Tibial artery (tissue), 4 donors: Measurements from ENCODE around the gene CNIH1.
"Not testable (repeated sequence)": the region's sequence is repeated elsewhere in the genome, so short reads cannot be mapped to it uniquely, and the experiment has no call there.

ENCODE experiments used
- DNase-seq, 2 donors: peaks; one replicate each; pipeline ENCODE4 v3.0.0-alpha.2; 2019
- H3K27ac ChIP-seq, 2 donors: fragments of 200-600 bp; sonication (generic) in 1 of 2; 1 replicate in 1 of 2; 2 replicates in 1 of 2; pipeline ENCODE4 v1.5.1; 2018 to 2019; ENCODE audit warnings: mild to moderate bottlenecking in 1 of 2
- H3K27me3 ChIP-seq, 2 donors: fragments of 200-600 bp; sonication (generic) in 1 of 2; one replicate each; pipeline versions ENCODE4 v1.5.1 to v1.6.0; 2016 to 2019
- H3K36me3 ChIP-seq, 3 donors: fragments of 200-600 bp; sonication (generic) in 2 of 3; one replicate each; pipeline ENCODE4 v1.5.1; 2016 to 2019; ENCODE audit warnings: mild to moderate bottlenecking in 2 of 3
- H3K4me1 ChIP-seq, 4 donors: fragments of 200-600 bp; sonication (generic) in 2 of 4; 1 replicate in 3 of 4; 2 replicates in 1 of 4; pipeline ENCODE4 v1.5.1; 2016 to 2019
- H3K4me3 ChIP-seq, 2 donors: fragments of 200-600 bp; sonication (generic) in 1 of 2; 1 replicate in 1 of 2; 2 replicates in 1 of 2; pipeline ENCODE4 v1.5.1; 2018 to 2019; ENCODE audit warnings: mild to moderate bottlenecking in 2 of 2
- H3K9me3 ChIP-seq, 3 donors: fragments of 200-600 bp; sonication (generic) in 1 of 3; one replicate each; pipeline ENCODE4 v1.5.1; 2016 to 2019
- intact Hi-C: fragments of 100-400 bp; cut with DNase I; formaldehyde crosslinking; loops from one replicate; pipeline ENCODE4 v1.15.0; 2023; ENCODE audit warnings: low total_unique reads
- TF ChIP-seq, protein P1 (sequence below), 2 experiments: fragments of 200-600 bp in 1 of 2; fragments of 450-650 bp in 1 of 2; IDR thresholded peaks; one replicate each; pipeline ENCODE4 v1.5.1; 2017 to 2019; ENCODE audit warnings: antibody characterized with exemption in 2 of 2, mild to moderate bottlenecking in 1 of 2, moderate library complexity in 1 of 2

The CNIH1 gene

DNA sequence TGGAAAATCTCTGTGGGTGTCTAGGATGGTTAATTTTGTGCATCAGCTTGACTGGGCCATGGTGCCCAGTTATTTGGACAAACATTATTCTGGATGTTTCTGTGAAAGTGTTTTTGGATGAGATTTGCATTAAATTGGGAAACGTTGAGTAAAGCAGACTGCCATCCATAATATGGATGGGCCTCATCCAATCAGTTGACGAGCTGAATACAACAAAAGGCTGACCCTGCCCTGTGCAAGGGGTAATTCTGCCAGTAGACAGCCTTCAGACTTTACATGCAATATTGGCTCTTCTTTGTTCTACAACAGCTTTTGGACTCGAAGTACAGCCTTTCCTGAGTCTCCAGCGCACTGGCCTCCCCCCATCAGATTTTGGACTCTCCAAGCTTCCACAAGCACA lies 45.9 kb downstream of the CNIH1 start:
- intact Hi-C loops = no loop called here
- Histone ChIP-seq H3K27me3 (no peaks in the 10 kb centered on the region), H3K4me1 (peaks cover 5 to 12% (median 8%) of the 10 kb centered on the region in 4 donors), H3K4me3 (no peak overlapping the region), H3K36me3 (no peaks in the 10 kb centered on the region), H3K9me3 (no peaks in the 10 kb centered on the region), H3K27ac (no peak overlapping the region)
- TF ChIP-seq, protein P1, sequence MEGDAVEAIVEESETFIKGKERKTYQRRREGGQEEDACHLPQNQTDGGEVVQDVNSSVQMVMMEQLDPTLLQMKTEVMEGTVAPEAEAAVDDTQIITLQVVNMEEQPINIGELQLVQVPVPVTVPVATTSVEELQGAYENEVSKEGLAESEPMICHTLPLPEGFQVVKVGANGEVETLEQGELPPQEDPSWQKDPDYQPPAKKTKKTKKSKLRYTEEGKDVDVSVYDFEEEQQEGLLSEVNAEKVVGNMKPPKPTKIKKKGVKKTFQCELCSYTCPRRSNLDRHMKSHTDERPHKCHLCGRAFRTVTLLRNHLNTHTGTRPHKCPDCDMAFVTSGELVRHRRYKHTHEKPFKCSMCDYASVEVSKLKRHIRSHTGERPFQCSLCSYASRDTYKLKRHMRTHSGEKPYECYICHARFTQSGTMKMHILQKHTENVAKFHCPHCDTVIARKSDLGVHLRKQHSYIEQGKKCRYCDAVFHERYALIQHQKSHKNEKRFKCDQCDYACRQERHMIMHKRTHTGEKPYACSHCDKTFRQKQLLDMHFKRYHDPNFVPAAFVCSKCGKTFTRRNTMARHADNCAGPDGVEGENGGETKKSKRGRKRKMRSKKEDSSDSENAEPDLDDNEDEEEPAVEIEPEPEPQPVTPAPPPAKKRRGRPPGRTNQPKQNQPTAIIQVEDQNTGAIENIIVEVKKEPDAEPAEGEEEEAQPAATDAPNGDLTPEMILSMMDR (IDR thresholded peaks at IDR 0.05) = no peak
- no peak for DNase-seq

DNA sequence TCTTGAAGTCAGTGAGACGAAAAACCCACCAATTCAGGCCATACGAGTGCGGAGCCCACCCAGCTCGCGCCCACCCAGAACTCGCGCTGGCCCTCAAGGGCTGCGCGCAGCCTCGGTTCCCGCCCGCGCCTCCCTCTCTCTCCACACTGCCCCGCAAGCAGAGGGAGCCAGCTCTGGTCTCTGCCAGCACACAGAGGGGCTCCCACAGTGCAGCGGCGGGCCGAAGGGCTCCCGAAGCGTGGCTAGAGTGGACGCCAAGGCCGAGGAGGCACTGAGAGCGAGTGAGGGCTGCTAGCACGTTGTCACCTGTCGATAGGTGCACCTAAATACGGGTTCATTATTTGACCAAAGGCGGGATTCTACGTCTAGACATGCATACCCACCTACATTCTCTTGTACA lies 46.6 kb downstream of the CNIH1 start:
- TF ChIP-seq, protein P1 (IDR thresholded peaks at IDR 0.05) = no peak
- intact Hi-C loops = no loop called here
- Histone ChIP-seq H3K27me3 (no peaks in the 10 kb centered on the region), H3K4me1 (peaks cover 5 to 12% (median 8%) of the 10 kb centered on the region in 4 donors), H3K9me3 (no peaks in the 10 kb centered on the region), H3K27ac (no peak overlapping the region), H3K36me3 (no peaks in the 10 kb centered on the region), H3K4me3 (no peak overlapping the region)
- DNase-seq = no peak

DNA sequence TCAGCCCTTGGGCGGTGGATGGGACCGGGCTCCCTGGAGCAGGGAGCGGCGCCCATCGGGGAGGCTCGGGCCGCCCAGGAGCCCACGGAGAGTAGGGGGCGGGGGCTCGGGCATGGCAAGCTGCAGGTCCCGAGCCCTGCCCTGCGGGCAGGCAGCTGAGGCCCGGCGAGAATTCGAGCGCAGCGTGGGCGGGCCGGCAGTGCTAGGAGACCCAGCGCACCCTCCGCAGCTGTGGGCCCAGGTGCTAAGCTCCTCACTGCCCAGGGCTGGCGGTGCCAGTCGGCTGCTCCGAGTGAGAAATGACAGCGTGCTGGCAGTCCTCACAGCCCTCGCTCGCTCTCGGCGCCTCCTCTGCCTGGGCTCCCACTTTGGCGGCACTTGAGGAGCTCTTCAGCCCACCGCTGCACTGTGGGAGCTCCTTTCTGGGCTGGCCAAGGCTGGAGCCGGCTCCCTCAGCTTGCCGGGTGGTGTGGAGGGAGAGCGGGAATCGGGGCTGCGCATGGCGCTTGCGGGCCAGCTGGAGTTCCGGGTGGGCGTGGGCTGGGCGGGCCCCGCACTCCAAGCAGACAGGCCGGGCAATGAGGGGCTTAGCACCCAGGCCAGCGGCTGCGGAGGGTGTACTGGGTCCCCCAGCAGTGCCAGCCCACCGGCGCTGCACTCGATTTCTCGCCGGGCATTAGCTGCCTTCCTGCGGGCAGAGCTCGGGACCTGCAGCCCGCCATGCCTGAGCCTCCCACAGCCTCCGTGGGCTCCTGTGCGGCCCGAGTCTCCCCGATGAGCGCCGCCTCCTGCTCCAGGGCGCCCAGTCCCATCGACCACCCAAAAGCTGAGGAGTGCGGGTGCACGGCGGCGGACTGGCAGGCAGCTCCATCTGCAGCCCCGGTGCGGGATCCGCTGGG lies 47.9 kb downstream of the CNIH1 start:
- H3K36me3 ChIP-seq, DNase-seq, H3K9me3 ChIP-seq, intact Hi-C loops, H3K27ac ChIP-seq, H3K4me3 ChIP-seq, H3K27me3 ChIP-seq: not testable (repeated sequence)
- H3K4me1 ChIP-seq = peaks cover 5 to 12% (median 8%) of the 10 kb centered on the region in 4 donors

DNA sequence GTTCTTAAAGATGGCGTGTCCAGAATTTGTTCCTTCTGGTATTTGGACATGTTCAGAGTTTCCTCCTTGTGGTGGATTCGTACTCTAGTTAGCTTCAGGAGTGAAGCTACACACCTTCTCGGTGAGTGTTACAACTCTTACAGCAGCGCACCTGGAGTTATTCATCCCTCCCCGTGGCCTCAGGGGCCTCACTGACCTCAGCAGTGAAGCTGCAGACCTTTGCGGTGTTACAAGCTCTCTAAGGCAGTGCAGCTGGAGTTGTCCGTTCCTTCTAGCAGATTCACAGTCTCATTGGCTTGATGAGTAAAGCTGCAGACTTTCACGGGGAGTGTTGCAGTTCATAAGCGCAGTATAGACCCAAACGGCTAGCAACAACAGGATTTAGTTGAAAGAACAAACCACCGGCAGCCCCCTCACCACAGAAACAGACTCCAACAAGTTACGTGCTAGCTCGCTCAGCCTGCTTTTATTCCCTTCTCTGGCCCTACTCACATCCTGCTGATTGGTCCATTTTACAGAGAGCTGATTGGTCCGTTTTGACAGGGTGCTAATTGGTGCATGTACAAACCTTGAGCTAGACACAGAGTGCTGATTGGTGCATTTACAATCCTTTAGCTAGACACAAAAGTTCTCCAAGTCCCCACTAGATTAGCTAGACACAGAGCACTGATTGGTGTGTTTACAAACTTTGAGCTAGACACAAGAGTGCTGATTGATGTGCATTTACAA lies 48.9 kb downstream of the CNIH1 start:
- no peaks in the 10 kb centered on the region for H3K36me3 ChIP-seq
- no peak overlapping the region for H3K27ac ChIP-seq
- no peak overlapping the region for H3K4me3 ChIP-seq
- no peaks in the 10 kb centered on the region for H3K27me3 ChIP-seq
- peaks cover under 1 to 7% (median 5%) of the 10 kb centered on the region in 4 donors for H3K4me1 ChIP-seq
- no peaks in the 10 kb centered on the region for H3K9me3 ChIP-seq
- intact Hi-C loops = no loop called here
- DNase-seq = no peak
- TF ChIP-seq, protein P1 (IDR thresholded peaks at IDR 0.05) = no peak

DNA sequence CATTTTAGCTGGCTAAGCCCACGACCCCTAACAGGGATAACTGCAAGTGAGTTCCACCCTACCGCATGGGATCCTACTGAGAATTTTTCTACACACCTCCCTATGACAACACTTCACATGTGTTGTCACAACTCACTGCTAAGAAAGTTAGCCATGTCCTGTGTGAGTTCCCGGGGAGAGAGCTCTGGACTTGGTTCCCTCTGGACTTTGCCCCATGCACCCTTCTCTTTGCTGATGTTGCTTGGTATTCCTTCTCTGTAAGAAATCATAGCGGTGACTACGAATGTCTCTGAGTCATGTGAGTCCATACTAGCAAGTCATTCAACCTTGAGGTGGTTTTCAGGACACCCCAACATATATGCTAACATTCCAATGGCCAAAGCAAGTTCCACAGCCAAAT lies 53.8 kb downstream of the CNIH1 start:
- Histone ChIP-seq H3K4me3 (no peak overlapping the region), H3K4me1 (no peaks in the 10 kb centered on the region), H3K9me3 (no peaks in the 10 kb centered on the region), H3K27me3 (no peaks in the 10 kb centered on the region), H3K27ac (no peak overlapping the region), H3K36me3 (no peaks in the 10 kb centered on the region)
- no peak for DNase-seq
- TF ChIP-seq, protein P1 (IDR thresholded peaks at IDR 0.05) = no peak
- intact Hi-C loops = no loop called here

DNA sequence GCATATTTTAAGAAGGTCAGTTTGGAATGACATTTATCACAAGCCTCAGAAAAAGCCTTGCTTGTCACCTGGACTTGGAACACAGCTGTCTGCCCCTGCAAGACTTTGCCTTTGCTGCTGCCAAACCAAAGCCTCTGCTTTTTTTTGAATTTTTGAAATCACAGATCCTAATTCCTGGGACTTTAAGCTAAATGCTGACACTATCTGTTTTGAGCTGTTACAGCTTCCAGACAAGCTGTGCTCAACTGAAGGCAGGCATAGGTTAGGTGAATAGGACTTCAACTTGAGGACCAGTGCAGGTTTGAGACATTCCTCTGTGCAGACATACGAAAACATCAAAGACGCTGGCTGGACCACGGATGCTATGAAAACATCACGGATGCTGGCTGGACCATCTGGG lies 55.6 kb downstream of the CNIH1 start:
- Histone ChIP-seq H3K9me3 (no peaks in the 10 kb centered on the region), H3K4me1 (no peaks in the 10 kb centered on the region), H3K4me3 (no peak overlapping the region), H3K27ac (no peak overlapping the region), H3K27me3 (no peaks in the 10 kb centered on the region), H3K36me3 (no peaks in the 10 kb centered on the region)
- TF ChIP-seq, protein P1 (IDR thresholded peaks at IDR 0.05) = no peak
- DNase-seq = no peak
- intact Hi-C loops = no loop called here
